HEK293T (cell line): ENCODE data around the gene GNE.

ENCODE experiments used
- CTCF ChIA-PET: fragments of 350-600 bp; formaldehyde crosslinking; extraction: SDS; loops from one replicate; lab custom pipeline; 2021; ENCODE audit warnings: antibody characterized with exemption, inconsistent platforms; lab: Yijun Ruan, JAX
- POLR2A ChIA-PET: fragments of 350-600 bp; formaldehyde crosslinking; extraction: SDS; loops from one replicate; lab custom pipeline; 2020; ENCODE audit warnings: antibody characterized with exemption, inconsistent platforms; lab: Yijun Ruan, JAX
- DNase-seq: peaks from one replicate; pipeline ENCODE4 v3.0.0; 2012; ENCODE audit warnings: mixed read lengths; ENCODE audit errors: extremely low spot score
- ARNT ChIP-seq: fragments of 450-650 bp; IDR thresholded peaks from 2 replicates; pipeline ENCODE4 v1.6.1; 2017; ENCODE audit warnings: mild to moderate bottlenecking
- BHLHE40 ChIP-seq: fragments of 450-650 bp; IDR thresholded peaks from 2 replicates; pipeline ENCODE4 v1.6.1; 2016; ENCODE audit warnings: mild to moderate bottlenecking, moderate library complexity, borderline replicate concordance
- CTBP1 ChIP-seq: fragments of 450-650 bp; IDR thresholded peaks from 2 replicates; pipeline ENCODE4 v1.6.1; 2016; ENCODE audit warnings: borderline replicate concordance
- ELF4 ChIP-seq: fragments of 450-650 bp; IDR thresholded peaks from 2 replicates; pipeline ENCODE4 v1.6.1; 2017; ENCODE audit warnings: antibody characterized with exemption
- FOXA1 ChIP-seq: fragments of 450-650 bp; IDR thresholded peaks from 2 replicates; pipeline ENCODE4 v1.6.1; 2016; ENCODE audit warnings: mild to moderate bottlenecking
- FOXK2 ChIP-seq: fragments of 450-650 bp; IDR thresholded peaks from 2 replicates; pipeline ENCODE4 v1.6.1; 2016; ENCODE audit warnings: mild to moderate bottlenecking
- FOXM1 ChIP-seq: fragments of 450-650 bp; IDR thresholded peaks from 2 replicates; pipeline ENCODE4 v1.6.1; 2017; ENCODE audit warnings: mild to moderate bottlenecking, borderline replicate concordance
- HDGF ChIP-seq: fragments of 450-650 bp; IDR thresholded peaks from 2 replicates; pipeline ENCODE4 v1.6.1; 2017; ENCODE audit warnings: antibody characterized with exemption, borderline replicate concordance
- L3MBTL2 ChIP-seq: fragments of 450-650 bp; conservative IDR thresholded peaks from 2 replicates; pipeline ENCODE4 v1.6.1; 2016; ENCODE audit warnings: mild to moderate bottlenecking
- LEF1 ChIP-seq: fragments of 450-650 bp; IDR thresholded peaks from 2 replicates; pipeline ENCODE4 v1.6.1; 2017; ENCODE audit warnings: mild to moderate bottlenecking, borderline replicate concordance
- NFRKB ChIP-seq: fragments of 450-650 bp; IDR thresholded peaks from 2 replicates; pipeline ENCODE4 v1.6.1; 2016; ENCODE audit warnings: mild to moderate bottlenecking, moderate library complexity
- PKNOX1 ChIP-seq: fragments of 450-650 bp; IDR thresholded peaks from 2 replicates; pipeline ENCODE4 v1.6.1; 2016
- SP1 ChIP-seq: fragments of 450-650 bp; IDR thresholded peaks from 2 replicates; pipeline ENCODE4 v1.6.1; 2017
- SUZ12 ChIP-seq: fragments of 450-650 bp; IDR thresholded peaks from 2 replicates; pipeline ENCODE4 v1.6.1; 2016; ENCODE audit warnings: mild to moderate bottlenecking
- TARDBP ChIP-seq: fragments of 450-650 bp; IDR thresholded peaks from 2 replicates; pipeline ENCODE4 v1.6.1; 2016
- ZNF384 ChIP-seq: fragments of 450-650 bp; IDR thresholded peaks from 2 replicates; pipeline ENCODE4 v1.6.1; 2016

Gene GNE

GRCh38 chr9:36192196-36192595, 66.1 kb downstream of the GNE start:
- POLR2A ChIA-PET, result interaction anchor here (1.0 to 1.4 kb wide), 3 partner anchors 17 to 156 kb away, joined by 3 to 4 read pairs (median 3); partner anchors contain the start of gene RECK
- TF ChIP-seq PKNOX1 (peak; percentile 79), SP1 (no peak)
- CTCF ChIA-PET, result no interaction called here
- DNase-seq, result peak; percentile 46

GRCh38 chr9:36191686-36192085, 66.6 kb downstream of the GNE start:
- ChIA-PET POLR2A (interaction anchor here (1.0 to 2.2 kb wide), 4 partner anchors 16 to 155 kb away, joined by 3 to 6 read pairs (median 4); partner anchors contain the start of gene RECK), CTCF (no interaction called here)
- TF ChIP-seq ELF4 (no peak), PKNOX1 (peak; percentile 88)
- DNase-seq, result peak; percentile 33

- POLR2A ChIA-PET, result interaction anchor here (0.8 to 2.2 kb wide), 8 partner anchors 16 to 155 kb away, joined by 3 to 6 read pairs (median 3); partner anchors contain the start of gene RECK
- TF ChIP-seq ZNF384 (no peak), CTBP1 (no peak), NFRKB (no peak), PKNOX1 (no peak), HDGF (no peak), SP1 (no peak), BHLHE40 (no peak), ARNT (no peak), SUZ12 (no peak), FOXA1 (no peak), FOXM1 (no peak), TARDBP (no peak), FOXK2 (no peak), L3MBTL2 (no peak), LEF1 (no peak), ELF4 (no peak)
- CTCF ChIA-PET, result interaction anchor here (0.6 to 1.0 kb wide), 3 partner anchors 36 to 190 kb away, joined by 3 to 5 read pairs (median 3); no protein-coding TSS in a partner anchor
- DNase-seq, result no peak
Measured at GRCh38 chr9:36191290-36191645, 67.0 kb downstream of the GNE start.

- DNase-seq, result peak; percentile 98
- peak; percentile 32; the same call in 1 of the 2 replicates for TF ChIP-seq L3MBTL2
- TF ChIP-seq ZNF384, result peak; percentile 80
- no peak for TF ChIP-seq LEF1
- TF ChIP-seq ELF4, result peak; percentile 88
- TF ChIP-seq ARNT, result no peak
- TF ChIP-seq FOXA1, result no peak
- no peak; the same call in 1 of the 2 replicates for TF ChIP-seq FOXK2
- TF ChIP-seq HDGF, result peak; percentile 84; the same call in 1 of the 2 replicates
- TF ChIP-seq FOXM1, result no peak
- no peak for TF ChIP-seq SUZ12
- no peak for TF ChIP-seq BHLHE40
- TF ChIP-seq SP1, result no peak
- TF ChIP-seq TARDBP, result no peak
- CTCF ChIA-PET, result interaction anchor here (0.6 to 1.0 kb wide), 7 partner anchors 37 to 1950 kb away, joined by 3 to 5 read pairs (median 3); no protein-coding TSS in a partner anchor
- POLR2A ChIA-PET, result interaction anchor here (0.6 to 2.2 kb wide), 17 partner anchors 11 to 376 kb away, joined by 3 to 9 read pairs (median 3); partner anchors contain the start of genes CCIN, HINT2, RECK and RNF38
Measured at GRCh38 chr9:36190388-36191289, 67.6 kb downstream of the GNE start, which contains the start of gene CLTA. Gene CLTA, plus strand, starts transcription at chr9:36190921. Its CDS starts 136 bp downstream, at chr9:36191057.

- TF ChIP-seq L3MBTL2, result 0 out of 2 replicates have a peak, but pooled peaks have one; percentile 9
- no peak for TF ChIP-seq PKNOX1
- no peak for TF ChIP-seq NFRKB
- CTCF ChIA-PET, result interaction anchor here (0.6 to 1.0 kb wide), 5 partner anchors 80 to 1951 kb away, joined by 3 to 5 read pairs (median 3); no protein-coding TSS in a partner anchor
- POLR2A ChIA-PET, result interaction anchor here (0.6 to 2.2 kb wide), 14 partner anchors 12 to 376 kb away, joined by 3 to 9 read pairs (median 4); partner anchors contain the start of genes CCIN, HINT2 and RNF38
Measured at GRCh38 chr9:36189976-36190375, 68.3 kb downstream of the GNE start.

More at GRCh38 chr9:36189976-36190375, 68.3 kb downstream of the GNE start:
- no peak for DNase-seq
